IMR-90 (cell line): ENCODE results near the gene DOCK4.

Source experiments
- BHLHE40 ChIP-seq: fragments of 150-350 bp; IDR thresholded peaks from 2 replicates; pipeline ENCODE4 v1.6.1; 2016; ENCODE audit warnings: mild to moderate bottlenecking, low read depth, low read length
- CEBPB ChIP-seq: IDR thresholded peaks from 2 replicates; pipeline ENCODE4 v1.6.1; 2012; ENCODE audit warnings: low read depth, low read length, improper control_type of control experiment
- CHD1 ChIP-seq: IDR thresholded peaks from 2 replicates; pipeline ENCODE4 v1.6.1; 2012; ENCODE audit warnings: low read depth, low read length, improper control_type of control experiment
- FOS ChIP-seq: fragments of 150-350 bp; IDR thresholded peaks from 2 replicates; pipeline ENCODE4 v1.6.1; 2016; ENCODE audit warnings: low read depth, low read length
- MAZ ChIP-seq: IDR thresholded peaks from 2 replicates; pipeline ENCODE4 v1.6.1; 2012; ENCODE audit warnings: low read depth, mild to moderate bottlenecking, low read length, improper control_type of control experiment, moderate library complexity, borderline replicate concordance
- MXI1 ChIP-seq: IDR thresholded peaks from 2 replicates; pipeline ENCODE4 v1.6.1; 2012; ENCODE audit warnings: low read depth, mild to moderate bottlenecking, low read length, moderate library complexity, borderline replicate concordance
- POLR2A ChIP-seq: IDR thresholded peaks from 2 replicates; pipeline ENCODE4 v1.6.1; 2012; ENCODE audit warnings: mild to moderate bottlenecking, low read depth, low read length
- RAD21 ChIP-seq: IDR thresholded peaks from 2 replicates; pipeline ENCODE4 v1.6.1; 2012; ENCODE audit warnings: low read length, improper control_type of control experiment
- RFX5 ChIP-seq: IDR thresholded peaks from 2 replicates; pipeline ENCODE4 v1.8.0; 2012; ENCODE audit warnings: low read depth, mild to moderate bottlenecking, low read length, moderate library complexity
- SMC3 ChIP-seq: fragments of 150-350 bp; IDR thresholded peaks from 2 replicates; pipeline ENCODE4 v1.6.1; 2016; ENCODE audit warnings: low read depth, mild to moderate bottlenecking, antibody characterized with exemption, low read length, moderate library complexity
- TF ChIP-seq, protein P1 (sequence below): conservative IDR thresholded peaks from 2 replicates; pipeline ENCODE4 v1.5.1; 2012; ENCODE audit warnings: mild to moderate bottlenecking, low read depth, low read length, improper control_type of control experiment
- TF ChIP-seq, protein P2 (sequence below): fragments of 150-350 bp; IDR thresholded peaks from 2 replicates; pipeline ENCODE4 v1.6.1; 2017; ENCODE audit warnings: mild to moderate bottlenecking, antibody characterized with exemption, low read length, low read depth
- TF ChIP-seq, protein P3 (sequence below): fragments of 150-350 bp; IDR thresholded peaks from 2 replicates; pipeline ENCODE4 v1.6.1; 2016; ENCODE audit warnings: low read depth, mild to moderate bottlenecking, low read length, moderate library complexity, borderline replicate concordance

DNA sequence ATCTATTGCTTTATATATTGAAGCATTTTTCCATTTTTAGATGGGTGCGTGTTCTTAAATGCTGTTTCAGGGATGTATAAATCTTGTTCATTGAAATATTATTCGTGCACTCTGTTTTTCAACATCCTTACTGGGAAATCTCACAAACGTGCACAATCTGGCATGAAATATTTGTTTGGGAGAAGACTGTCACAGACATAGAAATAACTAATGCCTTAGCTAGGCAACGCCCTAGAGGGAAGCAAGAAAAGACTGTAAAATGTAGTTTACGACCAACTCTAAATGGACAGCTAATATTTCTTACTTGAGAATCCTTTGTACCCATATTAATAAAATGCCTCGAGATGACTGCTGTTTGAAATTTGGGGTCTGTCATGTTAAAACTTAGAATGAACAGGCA lies 8.9 kb downstream of the DOCK4 start:
- no peak for TF ChIP-seq RAD21
- no peak for TF ChIP-seq CHD1
- TF ChIP-seq, protein P1, sequence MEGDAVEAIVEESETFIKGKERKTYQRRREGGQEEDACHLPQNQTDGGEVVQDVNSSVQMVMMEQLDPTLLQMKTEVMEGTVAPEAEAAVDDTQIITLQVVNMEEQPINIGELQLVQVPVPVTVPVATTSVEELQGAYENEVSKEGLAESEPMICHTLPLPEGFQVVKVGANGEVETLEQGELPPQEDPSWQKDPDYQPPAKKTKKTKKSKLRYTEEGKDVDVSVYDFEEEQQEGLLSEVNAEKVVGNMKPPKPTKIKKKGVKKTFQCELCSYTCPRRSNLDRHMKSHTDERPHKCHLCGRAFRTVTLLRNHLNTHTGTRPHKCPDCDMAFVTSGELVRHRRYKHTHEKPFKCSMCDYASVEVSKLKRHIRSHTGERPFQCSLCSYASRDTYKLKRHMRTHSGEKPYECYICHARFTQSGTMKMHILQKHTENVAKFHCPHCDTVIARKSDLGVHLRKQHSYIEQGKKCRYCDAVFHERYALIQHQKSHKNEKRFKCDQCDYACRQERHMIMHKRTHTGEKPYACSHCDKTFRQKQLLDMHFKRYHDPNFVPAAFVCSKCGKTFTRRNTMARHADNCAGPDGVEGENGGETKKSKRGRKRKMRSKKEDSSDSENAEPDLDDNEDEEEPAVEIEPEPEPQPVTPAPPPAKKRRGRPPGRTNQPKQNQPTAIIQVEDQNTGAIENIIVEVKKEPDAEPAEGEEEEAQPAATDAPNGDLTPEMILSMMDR: no peak
- no peak for TF ChIP-seq SMC3
- no peak for TF ChIP-seq POLR2A
- TF ChIP-seq CEBPB: no peak
- TF ChIP-seq BHLHE40: no peak
- TF ChIP-seq MXI1: no peak
- TF ChIP-seq, protein P2, sequence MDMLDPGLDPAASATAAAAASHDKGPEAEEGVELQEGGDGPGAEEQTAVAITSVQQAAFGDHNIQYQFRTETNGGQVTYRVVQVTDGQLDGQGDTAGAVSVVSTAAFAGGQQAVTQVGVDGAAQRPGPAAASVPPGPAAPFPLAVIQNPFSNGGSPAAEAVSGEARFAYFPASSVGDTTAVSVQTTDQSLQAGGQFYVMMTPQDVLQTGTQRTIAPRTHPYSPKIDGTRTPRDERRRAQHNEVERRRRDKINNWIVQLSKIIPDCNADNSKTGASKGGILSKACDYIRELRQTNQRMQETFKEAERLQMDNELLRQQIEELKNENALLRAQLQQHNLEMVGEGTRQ: no peak
- TF ChIP-seq, protein P3, sequence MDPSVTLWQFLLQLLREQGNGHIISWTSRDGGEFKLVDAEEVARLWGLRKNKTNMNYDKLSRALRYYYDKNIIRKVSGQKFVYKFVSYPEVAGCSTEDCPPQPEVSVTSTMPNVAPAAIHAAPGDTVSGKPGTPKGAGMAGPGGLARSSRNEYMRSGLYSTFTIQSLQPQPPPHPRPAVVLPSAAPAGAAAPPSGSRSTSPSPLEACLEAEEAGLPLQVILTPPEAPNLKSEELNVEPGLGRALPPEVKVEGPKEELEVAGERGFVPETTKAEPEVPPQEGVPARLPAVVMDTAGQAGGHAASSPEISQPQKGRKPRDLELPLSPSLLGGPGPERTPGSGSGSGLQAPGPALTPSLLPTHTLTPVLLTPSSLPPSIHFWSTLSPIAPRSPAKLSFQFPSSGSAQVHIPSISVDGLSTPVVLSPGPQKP: no peak
- TF ChIP-seq RFX5: no peak
- TF ChIP-seq FOS: no peak
- TF ChIP-seq MAZ: no peak
